ENCODE results near the gene CHAMP1. TPM values are rescaled to one million over a fixed set of nuclear protein-coding genes. Genes with fewer than 3 reads are reported as not detected.

The CHAMP1 gene
- total RNA-seq, 3 donors from 2014 or later (not counting 1 experiment from before 2014, with no cell fraction given) = 6.1 to 11.3 (median 7.9) TPM

DNA sequence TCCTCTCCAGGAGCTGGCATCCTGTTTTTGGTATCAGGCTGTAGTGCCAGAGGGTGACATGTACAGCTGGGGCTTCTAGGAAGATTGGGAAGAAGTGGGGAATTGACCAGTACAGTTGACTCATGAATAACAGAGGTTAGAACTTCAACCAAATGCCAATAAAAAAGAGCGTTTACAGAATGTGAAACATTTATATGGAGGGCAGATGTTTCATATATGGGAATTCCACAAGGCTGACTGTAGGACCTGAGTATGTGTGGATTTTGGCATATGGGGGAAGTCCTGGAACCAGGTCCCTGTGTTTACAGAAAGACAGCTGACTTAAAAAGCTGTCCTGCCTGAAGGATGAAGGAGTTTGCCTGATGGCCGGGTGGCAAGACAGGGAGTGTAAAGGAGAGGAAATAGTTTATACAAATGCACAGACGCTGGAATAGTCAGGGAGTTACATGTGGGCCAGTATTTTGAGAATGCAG lies 5.2 kb downstream of the CHAMP1 start:
- 99% methylated on average over 3 of the region's 3 CpGs for WGBS (ENCODE audit: insufficient coverage)
- H3K27ac Mint-ChIP-seq = peak overlapping the region; percentile 29 to 37
- no peaks in the 10 kb centered on the region for H3K9me3 Mint-ChIP-seq
- intact Hi-C loops (cut with micrococcal nuclease) = no loop called here
- H3K36me3 ChIP-seq (ENCODE audit: control insufficient read depth, insufficient read depth, low read length) = peaks cover 23% of the 10 kb centered on the region
- peaks cover 28 to 47% of the 10 kb centered on the region in 2 donors for H3K4me1 Mint-ChIP-seq
- H3K27ac ChIP-seq (ENCODE audit: low read length) = no peak overlapping the region
- peaks cover 10% of the 10 kb centered on the region for H3K36me3 Mint-ChIP-seq
- no peaks in the 10 kb centered on the region for H3K9me3 ChIP-seq (ENCODE audit: control insufficient read depth, insufficient read depth, low read length)
- H3K27me3 Mint-ChIP-seq (ENCODE audit: low read depth in 2 of 2) = no peaks in the 10 kb centered on the region
- ATAC-seq (no peak), DNase-seq (no peak)
- H3K4me1 ChIP-seq (ENCODE audit: control insufficient read depth, insufficient read depth, low read length) = peaks cover 3% of the 10 kb centered on the region
- TF ChIP-seq, protein P1, sequence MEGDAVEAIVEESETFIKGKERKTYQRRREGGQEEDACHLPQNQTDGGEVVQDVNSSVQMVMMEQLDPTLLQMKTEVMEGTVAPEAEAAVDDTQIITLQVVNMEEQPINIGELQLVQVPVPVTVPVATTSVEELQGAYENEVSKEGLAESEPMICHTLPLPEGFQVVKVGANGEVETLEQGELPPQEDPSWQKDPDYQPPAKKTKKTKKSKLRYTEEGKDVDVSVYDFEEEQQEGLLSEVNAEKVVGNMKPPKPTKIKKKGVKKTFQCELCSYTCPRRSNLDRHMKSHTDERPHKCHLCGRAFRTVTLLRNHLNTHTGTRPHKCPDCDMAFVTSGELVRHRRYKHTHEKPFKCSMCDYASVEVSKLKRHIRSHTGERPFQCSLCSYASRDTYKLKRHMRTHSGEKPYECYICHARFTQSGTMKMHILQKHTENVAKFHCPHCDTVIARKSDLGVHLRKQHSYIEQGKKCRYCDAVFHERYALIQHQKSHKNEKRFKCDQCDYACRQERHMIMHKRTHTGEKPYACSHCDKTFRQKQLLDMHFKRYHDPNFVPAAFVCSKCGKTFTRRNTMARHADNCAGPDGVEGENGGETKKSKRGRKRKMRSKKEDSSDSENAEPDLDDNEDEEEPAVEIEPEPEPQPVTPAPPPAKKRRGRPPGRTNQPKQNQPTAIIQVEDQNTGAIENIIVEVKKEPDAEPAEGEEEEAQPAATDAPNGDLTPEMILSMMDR (IDR thresholded peaks at IDR 0.05) = no peak
- no peak overlapping the region for H3K4me3 Mint-ChIP-seq
- no peak overlapping the region for H3K4me3 ChIP-seq (ENCODE audit: low read length)
- H3K27me3 ChIP-seq (ENCODE audit: control insufficient read depth, insufficient read depth, low read length) = no peaks in the 10 kb centered on the region

DNA sequence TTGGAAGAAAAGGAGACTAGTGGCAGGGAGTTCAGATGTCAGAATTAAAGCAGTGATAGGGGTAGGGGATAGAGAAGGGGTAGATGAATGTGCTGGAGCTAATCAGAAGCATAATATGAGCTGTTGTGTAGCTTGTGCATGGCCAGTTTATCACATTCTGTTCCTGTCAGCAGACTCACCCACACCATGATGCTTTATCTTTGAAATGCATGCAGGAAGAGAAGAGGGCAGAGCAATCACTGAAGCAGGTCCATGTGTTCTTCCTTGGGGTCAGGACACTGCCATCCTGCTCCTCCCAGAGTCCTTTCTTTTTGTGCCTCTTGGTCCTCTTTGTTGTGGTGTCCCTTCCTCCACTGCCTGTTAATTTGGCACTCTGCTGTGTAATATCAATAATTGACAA lies 5.8 kb downstream of the CHAMP1 start:
- TF ChIP-seq, protein P1 (IDR thresholded peaks at IDR 0.05) = no peak
- Mint-ChIP-seq H3K36me3 (peaks cover 12% of the 10 kb centered on the region), H3K9me3 (no peaks in the 10 kb centered on the region), H3K27ac (peak overlapping the region in 1 of 2 donors; percentile 29), H3K27me3 (ENCODE audit: low read depth in 2 of 2) (no peaks in the 10 kb centered on the region), H3K4me3 (no peak overlapping the region), H3K4me1 (peaks cover 23 to 42% of the 10 kb centered on the region in 2 donors)
- intact Hi-C loops (cut with micrococcal nuclease) = no loop called here
- Histone ChIP-seq H3K4me3 (ENCODE audit: low read length) (no peak overlapping the region), H3K36me3 (ENCODE audit: control insufficient read depth, insufficient read depth, low read length) (peaks cover 29% of the 10 kb centered on the region), H3K9me3 (ENCODE audit: control insufficient read depth, insufficient read depth, low read length) (no peaks in the 10 kb centered on the region), H3K27ac (ENCODE audit: low read length) (no peak overlapping the region), H3K4me1 (ENCODE audit: control insufficient read depth, insufficient read depth, low read length) (peaks cover 3% of the 10 kb centered on the region), H3K27me3 (ENCODE audit: control insufficient read depth, insufficient read depth, low read length) (no peaks in the 10 kb centered on the region)
- ATAC-seq = no peak
- no peak for DNase-seq

DNA sequence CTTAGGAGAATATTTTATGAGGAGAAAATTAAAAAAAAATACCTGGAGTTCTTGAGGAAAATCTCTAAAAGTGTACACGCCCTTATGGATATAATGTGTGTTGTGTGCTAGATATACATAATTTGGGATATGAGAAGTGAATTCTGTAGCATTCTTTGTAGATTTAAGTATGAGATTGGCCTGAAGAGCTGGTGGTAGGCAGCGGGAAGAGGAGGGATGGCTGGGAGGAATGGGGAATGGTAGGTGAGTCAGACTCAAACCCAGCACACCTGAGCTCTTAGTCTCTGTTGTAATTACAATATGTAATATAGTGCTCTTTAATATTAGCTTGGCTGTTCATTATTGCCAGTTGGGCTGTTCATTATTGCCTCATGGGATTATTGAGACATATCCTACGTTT lies 7.0 kb downstream of the CHAMP1 start:
- H3K9me3 ChIP-seq (ENCODE audit: control insufficient read depth, insufficient read depth, low read length) = no peaks in the 10 kb centered on the region
- Mint-ChIP-seq H3K4me3 (no peak overlapping the region), H3K27me3 (ENCODE audit: low read depth in 2 of 2) (no peaks in the 10 kb centered on the region), H3K36me3 (peaks cover 19% of the 10 kb centered on the region), H3K27ac (no peak overlapping the region), H3K9me3 (no peaks in the 10 kb centered on the region), H3K4me1 (peaks cover 17 to 45% of the 10 kb centered on the region in 2 donors)
- intact Hi-C loops (cut with micrococcal nuclease) = no loop called here
- ATAC-seq (no peak), DNase-seq (no peak)
- peaks cover 35% of the 10 kb centered on the region for H3K36me3 ChIP-seq (ENCODE audit: control insufficient read depth, insufficient read depth, low read length)
- TF ChIP-seq, protein P1 (IDR thresholded peaks at IDR 0.05) = no peak
- H3K27ac ChIP-seq (ENCODE audit: low read length) = no peak overlapping the region
- H3K4me1 ChIP-seq (ENCODE audit: control insufficient read depth, insufficient read depth, low read length) = no peaks in the 10 kb centered on the region
- no peaks in the 10 kb centered on the region for H3K27me3 ChIP-seq (ENCODE audit: control insufficient read depth, insufficient read depth, low read length)
- WGBS (ENCODE audit: insufficient coverage) = 99% methylated on average over 3 of the region's 3 CpGs
- H3K4me3 ChIP-seq (ENCODE audit: low read length) = no peak overlapping the region

DNA sequence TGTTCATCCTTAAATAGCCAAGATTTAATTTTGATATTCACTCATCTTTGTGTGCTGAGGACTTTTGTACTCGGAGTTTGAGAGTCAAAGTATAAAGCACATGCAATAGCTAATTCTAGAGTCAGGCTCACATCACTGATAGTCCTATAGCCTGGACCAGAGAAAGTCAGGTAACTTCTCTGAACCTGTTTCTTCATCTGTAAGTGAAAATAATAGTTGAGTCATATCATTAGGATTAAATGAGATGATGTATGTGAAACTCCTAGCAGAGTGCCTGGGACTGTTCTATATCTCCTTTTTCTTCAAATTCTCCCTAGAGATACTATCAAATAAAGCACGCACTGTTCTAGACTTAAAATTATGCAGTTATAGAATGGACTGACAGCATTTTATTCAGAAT lies 9.0 kb downstream of the CHAMP1 start:
- intact Hi-C loops (cut with micrococcal nuclease) = no loop called here
- TF ChIP-seq, protein P1 (IDR thresholded peaks at IDR 0.05) = no peak
- no peaks in the 10 kb centered on the region for H3K27me3 ChIP-seq (ENCODE audit: control insufficient read depth, insufficient read depth, low read length)
- no peak for DNase-seq
- H3K36me3 Mint-ChIP-seq = peaks cover 19% of the 10 kb centered on the region
- H3K27me3 Mint-ChIP-seq (ENCODE audit: low read depth in 2 of 2) = no peaks in the 10 kb centered on the region
- no peak overlapping the region for H3K27ac Mint-ChIP-seq
- WGBS (ENCODE audit: insufficient coverage) = 100% methylated on average over 1 of the region's 2 CpGs
- no peaks in the 10 kb centered on the region for H3K9me3 ChIP-seq (ENCODE audit: control insufficient read depth, insufficient read depth, low read length)
- H3K27ac ChIP-seq (ENCODE audit: low read length) = no peak overlapping the region
- no peaks in the 10 kb centered on the region for H3K4me1 ChIP-seq (ENCODE audit: control insufficient read depth, insufficient read depth, low read length)
- peaks cover 17 to 36% of the 10 kb centered on the region in 2 donors for H3K4me1 Mint-ChIP-seq
- H3K4me3 ChIP-seq (ENCODE audit: low read length) = no peak overlapping the region
- ATAC-seq = no peak
- H3K36me3 ChIP-seq (ENCODE audit: control insufficient read depth, insufficient read depth, low read length) = peaks cover 35% of the 10 kb centered on the region
- no peaks in the 10 kb centered on the region for H3K9me3 Mint-ChIP-seq
- H3K4me3 Mint-ChIP-seq = no peak overlapping the region

Data from natural killer cell (primary cell).